Measurements from ENCODE around the gene WIPF1. TPM values are rescaled to one million over a fixed set of nuclear protein-coding genes. Genes with fewer than 3 reads are reported as not detected.

The WIPF1 gene
- polyA plus RNA-seq, 1 donor (not counting 4 experiments of a cell fraction or from before 2014, with no cell fraction given): 0.16 TPM

GRCh38 chr2:174555998-174556397, 41.6 kb downstream of the WIPF1 start:
- no peaks in the 10 kb centered on the region for H4K20me1 ChIP-seq (ENCODE audit: control insufficient read depth, extremely low read depth, insufficient read depth, low read length)
- H3K4me3 ChIP-seq (ENCODE audit: control insufficient read depth in 2 of 3, extremely low read depth in 1 of 3, insufficient read depth in 2 of 3, low read depth in 1 of 3, low read length in 3 of 3): no peak overlapping the region
- no peaks in the 10 kb centered on the region for H3K9me3 ChIP-seq (ENCODE audit: control insufficient read depth, low read depth, low read length)
- H3K27me3 ChIP-seq (ENCODE audit: control insufficient read depth, extremely low read depth, insufficient read depth, low read length): no peaks in the 10 kb centered on the region
- H3K27ac ChIP-seq (ENCODE audit: control insufficient read depth, insufficient read depth, low read length): no peak overlapping the region
- FAIRE-seq (no peak), DNase-seq (ENCODE audit: low read depth, low spot score) (no peak)
- H3K4me1 ChIP-seq (ENCODE audit: control insufficient read depth, extremely low read depth, insufficient read depth, low read length): no peaks in the 10 kb centered on the region
- no peaks in the 10 kb centered on the region for H3K79me2 ChIP-seq (ENCODE audit: control insufficient read depth, insufficient read depth, low read length)
- H3K9me1 ChIP-seq (ENCODE audit: control insufficient read depth, extremely low read depth, insufficient read depth, low read length): no peaks in the 10 kb centered on the region
- H3K36me3 ChIP-seq (ENCODE audit: control insufficient read depth in 2 of 2, extremely low read depth in 1 of 2, insufficient read depth in 2 of 2, low read length in 2 of 2): peaks cover 0 to 3% of the 10 kb centered on the region in 2 experiments
- H3K9ac ChIP-seq (ENCODE audit: control insufficient read depth, extremely low read depth, insufficient read depth, low read length): no peak overlapping the region
- H3K4me2 ChIP-seq (ENCODE audit: control insufficient read depth, extremely low read depth, insufficient read depth, low read depth, low read length): no peak overlapping the region
- TF ChIP-seq EZH2 (IDR thresholded peaks at IDR 0.05; ENCODE audit: low read length) (no peak), CTCF (optimal IDR thresholded peaks at IDR 0.05 in 1 of 3, IDR thresholded peaks at IDR 0.05 in 1 of 3, conservative IDR thresholded peaks at IDR 0.05 in 1 of 3; ENCODE audit: extremely low read depth in 1 of 3, insufficient read depth in 2 of 3, low read length in 3 of 3) (no peak)
- dilution Hi-C loops (cut with MboI; ENCODE audit: extremely low pct_ligation_motif_present, low sequenced_read_pairs): no loop called here
- H2AFZ ChIP-seq (ENCODE audit: control insufficient read depth, low read length): no peak overlapping the region

GRCh38 chr2:174554529-174555150, 43.0 kb downstream of the WIPF1 start:
- Histone ChIP-seq H3K4me2 (ENCODE audit: control insufficient read depth, extremely low read depth, insufficient read depth, low read depth, low read length) (no peak overlapping the region), H3K4me3 (ENCODE audit: control insufficient read depth in 2 of 3, extremely low read depth in 1 of 3, insufficient read depth in 2 of 3, low read depth in 1 of 3, low read length in 3 of 3) (no peak overlapping the region), H3K9me1 (ENCODE audit: control insufficient read depth, extremely low read depth, insufficient read depth, low read length) (no peaks in the 10 kb centered on the region), H3K9ac (ENCODE audit: control insufficient read depth, extremely low read depth, insufficient read depth, low read length) (no peak overlapping the region), H3K4me1 (ENCODE audit: control insufficient read depth, extremely low read depth, insufficient read depth, low read length) (no peaks in the 10 kb centered on the region), H4K20me1 (ENCODE audit: control insufficient read depth, extremely low read depth, insufficient read depth, low read length) (no peaks in the 10 kb centered on the region), H3K27me3 (ENCODE audit: control insufficient read depth, extremely low read depth, insufficient read depth, low read length) (no peaks in the 10 kb centered on the region), H2AFZ (ENCODE audit: control insufficient read depth, low read length) (no peak overlapping the region), H3K9me3 (ENCODE audit: control insufficient read depth, low read depth, low read length) (no peaks in the 10 kb centered on the region), H3K27ac (ENCODE audit: control insufficient read depth, insufficient read depth, low read length) (no peak overlapping the region), H3K36me3 (ENCODE audit: control insufficient read depth in 2 of 2, extremely low read depth in 1 of 2, insufficient read depth in 2 of 2, low read length in 2 of 2) (peaks cover 0 to 3% of the 10 kb centered on the region in 2 experiments), H3K79me2 (ENCODE audit: control insufficient read depth, insufficient read depth, low read length) (no peaks in the 10 kb centered on the region)
- FAIRE-seq: no peak
- no peak for DNase-seq (ENCODE audit: low read depth, low spot score)
- TF ChIP-seq CTCF (optimal IDR thresholded peaks at IDR 0.05 in 1 of 3, IDR thresholded peaks at IDR 0.05 in 1 of 3, conservative IDR thresholded peaks at IDR 0.05 in 1 of 3; ENCODE audit: extremely low read depth in 1 of 3, insufficient read depth in 2 of 3, low read length in 3 of 3): no peak
- no peak for TF ChIP-seq EZH2 (IDR thresholded peaks at IDR 0.05; ENCODE audit: low read length)
- dilution Hi-C loops (cut with MboI; ENCODE audit: extremely low pct_ligation_motif_present, low sequenced_read_pairs): no loop called here

Measured in keratinocyte (primary cell).